Stimulated activated CD4-positive, alpha-beta T cell treated with anti-CD3 and anti-CD28 coated beads, Interleukin-15, amount 100 ng/mL, for 1 hour (primary cell): ENCODE measurements around the gene CSF1R.
"Not testable (repeated sequence)": the region's sequence is repeated elsewhere in the genome, so short reads cannot be mapped to it uniquely, and the experiment has no call there.

ENCODE experiments used
- DNase-seq, 2 donors: peaks; one replicate each; pipeline ENCODE4 v3.0.0-alpha.2; 2020; ENCODE audit warnings: low read depth in 1 of 2, low spot score in 1 of 2

CSF1R gene

DNA sequence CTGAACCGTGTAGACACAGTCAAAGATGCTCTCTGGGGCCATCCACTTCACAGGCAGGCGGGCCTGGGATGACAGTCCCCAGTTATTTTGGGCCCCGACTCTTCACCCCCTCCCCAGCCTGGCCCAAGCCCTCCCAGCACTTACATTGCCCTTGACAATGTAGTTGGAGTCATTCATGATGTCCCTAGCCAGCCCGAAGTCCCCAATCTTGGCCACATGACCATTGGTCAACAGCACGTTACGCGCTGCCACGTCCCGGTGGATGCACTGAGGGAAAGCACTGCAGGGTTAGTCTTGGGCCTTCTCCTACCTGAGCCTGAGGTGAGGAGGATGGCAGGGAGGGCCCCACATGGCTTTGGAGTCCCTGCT, 30.3 kb downstream of the CSF1R start:
- no peak for DNase-seq

DNA sequence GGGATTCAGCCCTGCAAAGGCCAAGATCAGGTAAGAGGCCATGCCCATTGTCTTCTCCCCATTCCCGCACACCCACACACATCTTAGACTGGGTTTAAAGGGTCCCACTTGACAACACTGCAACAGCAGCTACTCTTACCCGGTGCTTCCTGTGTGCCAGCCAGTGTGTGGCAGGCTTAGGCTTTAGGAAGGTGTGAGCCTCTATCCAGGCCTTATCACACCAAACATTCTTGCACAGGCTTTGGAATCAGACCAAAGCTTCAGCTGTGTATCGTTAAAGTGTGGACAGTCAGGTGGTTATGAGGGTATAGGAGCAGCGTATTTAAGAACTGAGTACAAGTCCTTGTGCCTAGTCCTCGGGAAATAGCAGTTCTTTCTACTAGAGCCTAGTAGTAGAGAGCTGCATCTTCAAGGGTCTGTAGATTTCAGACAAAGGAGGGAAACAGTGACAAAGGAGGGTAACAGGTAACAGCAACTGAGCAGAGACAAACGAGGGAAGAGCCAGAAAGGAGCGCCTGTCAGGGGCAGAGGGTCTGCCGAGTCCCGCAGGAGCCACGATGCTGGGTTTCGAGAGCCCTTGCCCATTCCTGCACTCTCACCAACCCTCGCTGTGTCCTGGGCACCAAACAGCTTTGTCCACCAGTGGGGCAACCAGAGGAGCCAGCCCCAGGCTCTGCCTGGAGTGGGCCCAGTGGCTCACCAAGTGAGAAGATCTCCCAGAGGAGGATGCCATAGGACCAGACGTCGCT, 30.9 kb downstream of the CSF1R start:
- no peak for DNase-seq

DNA sequence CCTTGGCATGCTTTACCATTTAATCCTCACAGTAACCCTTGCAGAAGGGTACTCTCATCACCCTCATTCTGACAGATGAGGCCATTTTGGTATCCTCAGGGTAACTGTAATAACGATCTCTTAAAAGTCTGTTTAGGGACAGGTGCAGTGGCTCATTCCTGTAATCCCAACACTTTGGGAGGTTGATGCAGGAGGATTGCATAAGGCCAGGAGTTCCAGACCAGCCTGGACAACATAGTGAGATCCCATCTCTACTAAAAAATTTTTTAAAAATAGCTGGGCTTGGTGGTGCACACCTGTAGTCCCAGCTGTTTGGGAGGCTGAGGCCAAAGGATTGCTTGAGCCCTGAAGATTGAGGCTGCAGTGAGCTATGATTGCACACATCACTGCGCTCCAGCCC, 31.8 kb downstream of the CSF1R start:
- DNase-seq = no peak

DNA sequence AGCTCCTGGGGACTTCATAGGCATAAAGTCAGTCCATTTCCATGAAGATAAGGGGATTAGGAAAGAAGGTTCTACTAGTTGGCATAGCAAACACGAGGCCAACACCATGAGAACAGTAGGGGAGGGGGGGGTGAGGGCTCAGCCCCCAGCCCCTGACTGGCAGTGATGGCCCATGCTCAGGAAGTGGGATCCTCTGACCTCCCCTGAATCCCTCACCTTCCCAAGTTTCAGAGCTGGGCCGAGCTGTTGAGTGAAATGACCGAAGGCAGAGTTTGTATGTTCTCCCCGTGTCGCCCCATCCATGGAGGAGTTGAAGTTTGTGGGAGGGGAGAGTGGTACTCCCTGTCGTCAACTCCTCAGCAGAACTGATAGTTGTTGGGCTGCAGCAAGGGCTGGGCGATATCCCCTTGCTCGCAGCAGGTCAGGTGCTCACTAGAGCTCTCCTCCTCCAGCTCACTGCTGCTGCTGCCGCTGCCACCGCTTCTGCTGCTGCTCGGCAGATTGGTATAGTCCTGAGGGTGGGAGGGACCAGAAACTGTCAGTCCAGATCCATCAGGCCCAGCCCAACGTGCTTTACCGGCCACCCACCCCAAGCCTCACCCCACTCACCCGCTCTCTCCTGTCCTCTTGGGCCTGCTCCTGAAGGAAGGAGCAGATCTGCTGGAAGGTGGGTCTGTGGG, 32.5 kb downstream of the CSF1R start:
- DNase-seq = no peak

GRCh38 chr5:150052956-150053712, 33.2 kb downstream of the CSF1R start:
- DNase-seq = no peak

- no peak for DNase-seq
Measured at GRCh38 chr5:150052226-150052955, 34.0 kb downstream of the CSF1R start.

DNA sequence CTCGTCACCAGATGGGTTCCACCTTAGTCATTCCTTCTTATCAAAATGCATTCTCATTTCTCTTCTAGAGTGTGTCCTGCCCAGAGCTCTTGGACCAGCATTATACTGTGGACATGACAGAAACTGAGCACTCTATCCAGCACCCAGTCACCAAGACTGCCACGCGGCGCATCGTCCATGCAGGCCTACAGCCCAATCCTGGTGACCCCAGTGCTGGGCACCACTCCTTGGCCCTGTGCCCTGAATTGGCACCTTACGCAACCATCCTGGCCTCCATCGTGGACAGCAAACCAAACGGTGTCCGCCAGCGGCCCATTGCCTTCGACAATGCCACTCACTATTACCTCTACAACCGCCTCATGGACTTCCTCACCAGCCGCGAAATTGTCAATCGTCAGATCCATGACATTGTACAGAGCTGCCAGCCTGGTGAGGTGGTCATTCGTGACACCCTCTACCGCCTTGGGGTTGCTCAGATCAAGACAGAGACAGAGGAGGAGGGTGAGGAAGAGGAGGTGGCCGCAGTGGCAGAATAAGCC, 34.6 kb downstream of the CSF1R start:
- no peak for DNase-seq

DNA sequence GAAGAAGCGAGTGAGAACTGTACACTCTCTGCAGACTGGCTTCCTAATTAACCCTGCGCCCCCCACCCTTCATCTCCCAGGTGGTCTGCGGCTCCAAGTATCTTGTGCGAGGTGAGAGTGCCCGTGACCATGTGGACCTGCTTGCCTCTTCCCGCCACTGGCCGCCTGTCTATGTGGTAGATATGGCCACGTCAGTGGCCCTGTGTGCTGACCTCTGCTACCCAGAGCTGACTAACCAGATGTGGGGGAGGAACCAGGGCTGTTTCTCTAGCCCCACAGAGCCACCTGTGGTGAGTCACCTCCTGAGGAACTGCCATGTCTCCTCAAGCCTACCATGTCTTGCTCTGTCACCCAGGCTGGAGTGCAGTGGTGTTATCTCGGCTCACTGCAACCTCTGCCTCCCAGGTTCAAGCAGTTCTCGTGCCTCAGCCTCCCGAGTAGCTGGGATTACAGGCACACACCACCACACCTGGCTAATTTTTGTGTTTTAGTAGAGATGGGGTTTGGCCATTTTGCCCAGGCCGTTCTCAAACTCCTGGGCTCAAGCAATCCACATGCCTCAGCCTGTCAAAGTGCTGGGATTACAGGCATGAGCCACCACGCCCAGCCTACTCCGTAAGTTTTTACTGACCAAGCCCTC, 36.1 kb downstream of the CSF1R start:
- DNase-seq = not testable (repeated sequence)

DNA sequence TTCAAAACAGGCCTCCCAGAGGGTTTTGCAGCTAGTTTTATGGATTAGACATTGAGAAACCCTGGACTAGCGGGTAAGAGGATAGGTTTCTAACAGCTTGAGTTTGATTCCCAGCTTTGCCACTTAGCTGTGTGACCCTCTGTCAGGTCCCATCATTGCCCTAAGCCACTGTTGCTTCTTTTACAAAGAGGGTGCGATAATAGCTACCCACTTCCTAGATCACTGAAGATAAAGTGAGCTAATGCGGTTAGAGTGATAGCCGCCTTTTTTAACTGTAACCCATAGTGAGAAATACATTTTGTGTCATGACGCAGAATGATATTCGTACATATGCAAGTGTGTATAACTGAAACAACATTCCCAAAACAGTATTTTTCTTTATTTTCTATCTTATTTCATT, 40.3 kb downstream of the CSF1R start:
- DNase-seq = no peak

DNA sequence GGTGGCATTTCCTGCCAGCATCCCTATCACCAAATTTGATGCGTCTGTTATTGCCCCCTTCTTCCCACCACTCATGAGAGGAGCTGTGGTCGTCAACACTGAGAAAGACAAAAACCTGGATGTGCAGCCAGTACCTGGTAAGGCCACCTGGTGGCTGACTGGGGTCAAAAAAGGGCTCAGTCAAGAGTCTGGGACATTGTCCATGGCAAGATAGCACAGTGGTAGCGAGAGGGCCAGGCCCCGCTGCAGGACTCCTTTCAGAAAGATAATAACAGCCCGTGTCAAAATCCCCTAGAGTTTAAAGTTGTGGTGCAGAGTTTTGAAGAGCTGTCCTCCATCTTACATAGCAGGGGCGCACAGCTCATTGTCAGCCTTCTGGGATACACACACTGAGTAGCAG, 40.8 kb downstream of the CSF1R start:
- DNase-seq = no peak

DNA sequence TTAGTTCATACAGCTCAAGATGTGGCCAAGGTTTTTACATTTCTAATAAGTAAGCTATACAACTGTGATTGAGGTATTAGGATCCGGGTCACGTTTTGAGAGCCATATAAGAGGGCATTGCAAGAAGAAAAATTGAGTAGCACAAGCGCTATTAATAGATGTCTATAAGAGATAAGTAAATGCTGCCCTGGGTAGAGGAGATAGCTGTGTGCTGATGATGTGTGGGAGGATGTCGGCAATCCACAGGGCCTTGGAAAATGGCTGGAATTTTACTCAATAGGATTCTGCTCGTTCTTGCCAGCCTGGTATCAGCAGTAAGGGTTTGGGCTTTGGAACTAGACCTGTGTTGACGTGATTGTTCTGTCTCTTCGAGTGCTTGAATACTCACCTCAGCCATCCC, 41.6 kb downstream of the CSF1R start:
- DNase-seq = no peak

DNA sequence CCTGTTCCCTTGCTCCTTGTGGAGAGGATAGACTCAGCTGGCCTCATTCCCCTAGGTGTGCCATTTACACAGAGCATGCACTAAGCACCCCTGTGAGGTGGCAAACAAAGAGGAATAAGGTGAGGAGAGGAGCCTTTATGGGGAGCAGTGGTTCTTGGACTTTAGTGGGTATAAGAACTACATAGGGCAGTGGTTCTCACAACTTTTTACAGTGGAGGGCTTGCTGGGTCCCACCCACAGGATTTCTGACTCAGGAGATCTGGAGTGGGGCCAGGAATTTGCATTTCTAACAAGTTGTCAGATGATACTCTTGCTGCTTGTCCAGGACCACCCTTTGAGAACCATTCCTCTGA, 42.0 kb downstream of the CSF1R start:
- no peak for DNase-seq

DNA sequence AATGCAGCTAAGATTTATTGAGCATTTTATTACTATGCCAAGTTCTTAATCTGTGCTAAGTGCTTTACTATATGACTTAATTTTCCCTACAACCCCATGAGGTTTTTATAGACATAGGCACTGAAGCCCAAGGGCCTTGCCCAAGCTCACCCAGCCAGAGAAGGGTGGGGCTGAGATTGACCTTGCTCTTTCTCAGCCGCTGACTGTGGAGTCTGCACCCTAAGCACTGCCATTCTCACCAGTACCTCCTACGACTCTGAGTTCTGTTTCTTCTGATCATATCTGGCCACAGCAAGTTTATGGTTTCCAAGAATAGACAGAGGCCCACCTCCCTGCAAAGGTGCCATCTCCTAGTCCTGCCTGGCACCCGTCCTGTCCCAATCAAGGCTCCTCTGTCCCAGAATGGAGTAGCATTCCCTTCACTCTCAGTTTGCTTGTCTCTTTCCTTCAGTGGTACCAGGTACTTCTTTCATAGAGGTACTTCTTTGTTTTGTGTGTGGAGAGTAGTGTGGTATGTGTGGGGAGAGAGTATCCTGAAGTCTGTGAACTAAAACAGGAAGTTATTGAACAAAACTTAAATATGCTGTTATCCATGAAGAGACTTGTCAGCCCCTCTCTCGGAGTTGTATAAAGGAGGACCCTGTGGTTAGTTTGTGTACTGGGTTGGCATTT, 42.6 kb downstream of the CSF1R start:
- DNase-seq = no peak

DNA sequence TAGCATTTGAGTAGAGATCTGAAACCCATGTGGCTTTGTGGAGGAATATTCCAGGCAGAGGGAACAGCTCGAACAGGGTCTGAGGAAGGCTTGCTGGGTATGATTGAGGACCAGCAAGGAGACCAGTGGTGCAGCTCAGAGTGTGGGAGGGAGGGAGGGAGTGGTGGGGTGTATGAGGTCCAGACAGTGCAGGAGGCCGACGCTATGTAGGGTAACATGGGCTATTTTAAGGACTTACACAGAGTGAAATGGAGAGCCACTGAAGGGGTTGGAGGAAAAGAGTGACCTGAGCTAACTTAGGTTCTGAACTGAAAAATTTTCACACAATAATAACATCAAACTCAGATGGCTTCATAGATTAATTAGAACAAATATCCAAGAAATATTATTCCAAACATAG, 43.9 kb downstream of the CSF1R start:
- no peak for DNase-seq

DNA sequence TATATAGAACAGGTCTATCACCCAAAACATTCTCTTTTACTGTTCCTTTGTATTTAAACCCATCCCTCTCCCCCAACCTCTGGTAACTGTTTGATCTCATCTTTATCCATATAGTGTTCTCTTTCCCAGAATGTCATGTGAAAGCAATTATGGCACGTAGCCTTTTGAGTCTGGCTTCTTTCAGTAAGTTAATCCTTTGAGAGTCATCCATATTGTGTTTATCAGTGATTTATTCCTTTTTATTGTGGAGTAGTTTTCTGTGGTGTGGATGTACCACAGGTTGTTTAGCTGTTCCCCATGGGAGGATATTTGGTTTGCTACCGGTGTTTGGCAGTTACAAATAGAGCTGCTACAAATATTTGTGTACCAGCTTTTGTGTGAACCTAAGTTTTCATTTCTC, 47.8 kb downstream of the CSF1R start:
- no peak for DNase-seq

GRCh38 chr5:150036513-150036912, 49.8 kb downstream of the CSF1R start:
- no peak for DNase-seq

DNA sequence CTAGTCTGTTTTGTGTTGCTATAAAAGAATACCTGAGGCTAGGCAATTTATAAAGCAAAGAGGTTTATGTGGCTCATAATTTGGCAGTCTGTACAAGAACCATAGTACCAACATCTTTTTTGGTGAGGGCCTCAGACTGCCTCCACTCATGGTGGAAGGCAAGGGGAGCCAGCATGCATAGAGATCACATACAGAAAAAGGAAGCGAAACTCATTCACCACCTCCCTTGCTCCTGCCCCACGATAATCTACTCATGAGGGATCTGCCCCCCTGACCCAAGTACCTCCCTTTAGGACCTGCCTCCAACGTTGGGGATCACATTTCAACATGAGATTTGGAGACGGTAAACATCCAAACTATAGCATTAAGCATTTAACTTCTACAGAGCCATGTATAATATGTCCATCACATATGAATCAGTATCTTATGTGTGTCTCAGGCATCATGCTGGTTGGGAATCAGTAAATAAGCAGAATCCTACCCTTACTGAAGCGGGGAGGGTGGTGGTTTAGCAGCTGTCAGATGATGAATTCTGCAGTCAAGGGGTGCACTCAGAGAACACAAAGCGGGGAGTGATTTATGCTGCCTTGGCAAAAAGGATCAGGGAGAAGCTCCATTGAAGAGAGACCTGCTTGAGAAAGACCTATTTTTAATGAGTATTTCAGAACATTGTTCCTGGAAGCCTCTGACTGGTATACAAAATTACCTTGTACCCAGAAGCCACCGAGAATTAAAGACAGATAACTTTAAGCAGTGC, 51.0 kb downstream of the CSF1R start:
- no peak for DNase-seq

- no peak for DNase-seq
Measured at GRCh38 chr5:150034662-150035061, 51.7 kb downstream of the CSF1R start.

DNA sequence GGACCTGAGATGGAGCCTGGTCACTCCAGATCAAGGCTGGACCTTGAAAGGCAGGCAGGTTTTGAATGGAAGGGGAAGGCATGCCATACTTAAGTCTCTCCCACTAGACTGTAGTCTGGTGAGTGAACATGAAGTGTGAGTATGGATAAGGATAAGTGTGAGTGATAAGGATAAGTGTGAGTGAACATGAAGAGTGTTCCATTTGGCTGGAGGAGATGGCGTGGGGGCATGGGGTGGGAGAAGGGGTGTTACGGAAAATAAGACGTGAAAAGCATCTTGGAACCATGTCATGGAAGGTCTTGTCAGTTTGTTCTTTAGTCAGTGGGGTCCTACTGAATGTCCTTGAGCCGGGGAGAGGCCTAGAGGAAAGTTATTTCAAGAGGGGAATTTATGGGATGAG, 53.0 kb downstream of the CSF1R start:
- no peak for DNase-seq

DNA sequence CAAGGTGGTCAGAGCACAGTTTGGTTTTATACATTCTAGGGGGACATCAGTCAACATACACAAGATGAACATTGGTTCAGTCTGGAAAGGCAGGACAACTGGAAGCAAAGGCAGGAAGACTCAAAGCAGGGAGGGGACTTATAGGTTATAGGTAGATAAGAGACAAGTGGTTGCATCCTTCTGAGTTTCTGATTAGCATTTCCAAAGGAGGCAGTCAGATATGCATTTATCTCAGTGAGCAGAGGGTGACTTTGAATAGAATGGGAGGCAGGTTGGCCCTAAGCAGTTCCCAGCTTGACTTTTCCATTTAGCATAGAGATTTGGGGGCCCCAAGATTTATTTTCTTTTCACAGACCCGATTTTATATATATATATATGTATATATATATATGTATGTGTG, 58.3 kb downstream of the CSF1R start:
- DNase-seq = not testable (repeated sequence)
